Measurements from ENCODE around the gene REL. TPM values are rescaled to one million over a fixed set of nuclear protein-coding genes. Genes with fewer than 3 reads are reported as not detected.
"Not testable (repeated sequence)": the region's sequence is repeated elsewhere in the genome, so short reads cannot be mapped to it uniquely, and the experiment has no call there.

Gene REL
- total and polyA plus RNA-seq, 2 of the 4 experiments (the other 2 are of a cell fraction) = 1.3 to 4.3 TPM

DNA sequence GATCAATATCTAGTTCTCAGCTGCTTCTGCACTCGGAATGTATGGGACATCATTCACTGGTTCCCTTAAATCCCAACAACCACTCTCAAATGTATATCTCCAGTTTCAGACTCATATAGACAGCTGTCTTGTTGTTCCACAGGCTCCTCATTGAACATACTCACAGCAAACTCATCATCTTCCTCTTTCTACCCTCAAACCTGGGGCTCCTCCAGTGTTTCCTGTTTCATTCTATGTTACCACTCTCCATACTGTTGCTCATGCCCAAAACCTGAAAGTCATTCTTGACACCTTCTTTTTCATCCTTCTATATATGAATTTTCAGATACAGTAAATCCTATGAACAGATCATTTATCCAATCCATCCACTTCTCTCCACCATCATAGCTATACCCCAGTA, 18.7 kb upstream of the REL start:
- dilution Hi-C loops (cut with HindIII; ENCODE audit: low sequenced_read_pairs, unreplicated experiment) = no loop called here
- in situ Hi-C loops (cut with MboI; ENCODE audit: low sequenced_read_pairs) = no loop called here
- 78% methylated on average over 1 of the region's 1 CpG; no CpG with 5 or more reads in 1 of the 2 experiments for WGBS, 2 experiments (ENCODE audit: extremely low coverage in 2 of 2, insufficient read length in 1 of 2)

DNA sequence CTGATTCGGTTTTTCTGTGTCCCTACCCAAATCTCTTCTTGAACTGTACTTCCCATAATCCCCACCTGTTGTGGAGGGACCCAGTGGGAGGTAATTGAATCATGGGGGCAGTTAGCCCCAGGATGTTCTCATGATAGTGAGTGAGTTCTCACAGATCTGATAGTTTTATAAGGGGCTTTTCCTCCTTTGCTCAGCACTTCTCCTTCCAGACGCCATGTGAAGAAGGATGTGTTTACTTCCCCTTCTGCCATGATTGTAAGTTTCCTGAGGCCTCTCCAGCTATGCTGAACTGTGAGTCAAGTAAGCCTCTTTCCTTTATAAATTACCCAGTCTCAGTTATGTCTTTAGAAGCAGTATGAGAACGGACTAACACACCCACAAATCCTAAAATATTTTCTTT, 16.0 kb upstream of the REL start:
- H3K23ac ChIP-seq (ENCODE audit: low read depth, low read length); H3K36me3 ChIP-seq (ENCODE audit: control insufficient read depth, insufficient read depth, low read length); H2BK120ac ChIP-seq (ENCODE audit: low read depth, low read length); H3K27ac ChIP-seq (ENCODE audit: insufficient read depth, low read length); H3K18ac ChIP-seq (ENCODE audit: low read depth, low read length); H2AK9ac ChIP-seq (replicated peaks; ENCODE audit: low read depth, low read length, poor library complexity); H2BK15ac ChIP-seq (ENCODE audit: low read depth, low read length); H2AFZ ChIP-seq (replicated peaks; ENCODE audit: low read length, poor library complexity); CTCF ChIA-PET; H3K27me3 ChIP-seq (ENCODE audit: control insufficient read depth, insufficient read depth, low read length); POLR2A ChIA-PET (ENCODE audit: unreplicated experiment); H3K9me3 ChIP-seq (ENCODE audit: control insufficient read depth, insufficient read depth, low read length); H3K4me1 ChIP-seq (ENCODE audit: control insufficient read depth, insufficient read depth, low read length); H4K5ac ChIP-seq (ENCODE audit: low read depth, low read length); H3K14ac ChIP-seq (replicated peaks; ENCODE audit: low read depth, low read length); H2BK20ac ChIP-seq (ENCODE audit: low read depth, low read length); H4K8ac ChIP-seq (ENCODE audit: low read depth in 2 of 2, low read length in 2 of 2); intact Hi-C loops (cut with micrococcal nuclease); H4K20me1 ChIP-seq (ENCODE audit: insufficient read depth, low read length); BruUV-seq (replicated peaks); H3K79me1 ChIP-seq (ENCODE audit: low read depth in 1 of 2, low read length in 2 of 2); in situ Hi-C loops (cut with MboI; ENCODE audit: low sequenced_read_pairs); H2BK5ac ChIP-seq (ENCODE audit: low read depth, low read length, poor library complexity, severe bottlenecking); dilution Hi-C loops (cut with HindIII; ENCODE audit: low sequenced_read_pairs, unreplicated experiment); H3K9ac ChIP-seq (ENCODE audit: low read depth, low read length); H3K9me1 ChIP-seq (ENCODE audit: insufficient read depth, low read length); H3K4ac ChIP-seq (ENCODE audit: low read depth, low read length); H4K91ac ChIP-seq (ENCODE audit: insufficient read depth, low read depth, low read length); DNase-seq; H3K4me2 ChIP-seq (ENCODE audit: low read depth, low read length); H2AK5ac ChIP-seq (ENCODE audit: low read depth, low read length); H3K56ac ChIP-seq (ENCODE audit: extremely low read depth, insufficient read depth, low read length); H3K4me3 ChIP-seq (ENCODE audit: insufficient read depth, low read depth, low read length); ATAC-seq (ENCODE audit: low read depth): not testable (repeated sequence)
- no CpG with 5 or more reads among the region's 3 CpGs for WGBS, 2 experiments (ENCODE audit: extremely low coverage in 2 of 2, insufficient read length in 1 of 2)

More for the DNA sequence above, 18.7 kb upstream of the REL start:
- Histone ChIP-seq H3K27me3 (ENCODE audit: control insufficient read depth, insufficient read depth, low read length) (peaks cover 7% of the 10 kb centered on the region), H3K9me1 (ENCODE audit: insufficient read depth, low read length) (no peaks in the 10 kb centered on the region), H2BK120ac (ENCODE audit: low read depth, low read length) (no peak overlapping the region), H3K79me1 (ENCODE audit: low read depth in 1 of 2, low read length in 2 of 2) (no peaks in the 10 kb centered on the region), H2AK5ac (ENCODE audit: low read depth, low read length) (no peak overlapping the region), H2BK15ac (ENCODE audit: low read depth, low read length) (no peak overlapping the region), H3K4ac (ENCODE audit: low read depth, low read length) (no peak overlapping the region), H2BK5ac (ENCODE audit: low read depth, low read length, poor library complexity, severe bottlenecking) (no peak overlapping the region), H4K91ac (ENCODE audit: insufficient read depth, low read depth, low read length) (no peak overlapping the region), H3K9ac (ENCODE audit: low read depth, low read length) (no peak overlapping the region), H3K27ac (ENCODE audit: insufficient read depth, low read length) (no peak overlapping the region), H2AFZ (replicated peaks; ENCODE audit: low read length, poor library complexity) (no peak overlapping the region), H3K9me3 (ENCODE audit: control insufficient read depth, insufficient read depth, low read length) (peaks cover 2% of the 10 kb centered on the region; the same call in 1 of the 2 replicates), H4K20me1 (ENCODE audit: insufficient read depth, low read length) (no peaks in the 10 kb centered on the region), H3K14ac (replicated peaks; ENCODE audit: low read depth, low read length) (no peak overlapping the region), H3K4me1 (ENCODE audit: control insufficient read depth, insufficient read depth, low read length) (no peaks in the 10 kb centered on the region), H2AK9ac (replicated peaks; ENCODE audit: low read depth, low read length, poor library complexity) (no peak overlapping the region), H3K18ac (ENCODE audit: low read depth, low read length) (no peak overlapping the region), H3K56ac (ENCODE audit: extremely low read depth, insufficient read depth, low read length) (no peak overlapping the region), H3K23ac (ENCODE audit: low read depth, low read length) (no peak overlapping the region), H4K5ac (ENCODE audit: low read depth, low read length) (no peak overlapping the region), H3K4me3 (ENCODE audit: insufficient read depth, low read depth, low read length) (no peak overlapping the region), H4K8ac (ENCODE audit: low read depth in 2 of 2, low read length in 2 of 2) (no peak overlapping the region), H2BK20ac (ENCODE audit: low read depth, low read length) (no peak overlapping the region), H3K36me3 (ENCODE audit: control insufficient read depth, insufficient read depth, low read length) (no peaks in the 10 kb centered on the region), H3K4me2 (ENCODE audit: low read depth, low read length) (no peak overlapping the region)
- CTCF ChIA-PET = no interaction called here
- intact Hi-C loops (cut with micrococcal nuclease) = no loop called here
- no peak for DNase-seq
- no TSS peak for BruUV-seq (replicated peaks)
- POLR2A ChIA-PET (ENCODE audit: unreplicated experiment) = no interaction called here
- TF ChIP-seq CEBPB (IDR thresholded peaks at IDR 0.05; ENCODE audit: low read depth, low read length) (no peak), RFX5 (IDR thresholded peaks at IDR 0.05; ENCODE audit: low read depth, low read length) (no peak), MAFK (IDR thresholded peaks at IDR 0.05; ENCODE audit: low read depth, low read length) (no peak), RAD21 (IDR thresholded peaks at IDR 0.05; ENCODE audit: low read length) (no peak), MAZ (IDR thresholded peaks at IDR 0.05; ENCODE audit: borderline replicate concordance, low read depth, low read length) (no peak), RCOR1 (IDR thresholded peaks at IDR 0.05; ENCODE audit: insufficient replicate concordance, low read length) (no peak), CHD1 (IDR thresholded peaks at IDR 0.05; ENCODE audit: low read depth, low read length) (no peak)
- TF ChIP-seq, protein P1, sequence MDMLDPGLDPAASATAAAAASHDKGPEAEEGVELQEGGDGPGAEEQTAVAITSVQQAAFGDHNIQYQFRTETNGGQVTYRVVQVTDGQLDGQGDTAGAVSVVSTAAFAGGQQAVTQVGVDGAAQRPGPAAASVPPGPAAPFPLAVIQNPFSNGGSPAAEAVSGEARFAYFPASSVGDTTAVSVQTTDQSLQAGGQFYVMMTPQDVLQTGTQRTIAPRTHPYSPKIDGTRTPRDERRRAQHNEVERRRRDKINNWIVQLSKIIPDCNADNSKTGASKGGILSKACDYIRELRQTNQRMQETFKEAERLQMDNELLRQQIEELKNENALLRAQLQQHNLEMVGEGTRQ (IDR thresholded peaks at IDR 0.05; ENCODE audit: low read depth, low read length) = no peak
- ATAC-seq (ENCODE audit: low read depth) = no peak

Measured in IMR-90 (cell line).